A673 (cell line): ENCODE measurements around the gene PHACTR2. TPM values are rescaled to one million over a fixed set of nuclear protein-coding genes. Genes with fewer than 3 reads are reported as not detected.
"Not testable (repeated sequence)": the region's sequence is repeated elsewhere in the genome, so short reads cannot be mapped to it uniquely, and the experiment has no call there.

ENCODE experiments used
- BruUV-seq: library from RNA; stranded (reverse); fragments of 400-500 nt; replicated peaks from 2 replicates; lab custom pipeline; 2021; lab: Mats Ljungman, UMichigan
- CTCF ChIA-PET: fragments of 300-600 bp; sonication (Branson Sonifier 250); formaldehyde crosslinking; loops from one replicate; lab custom pipeline; 2022; ENCODE audit warnings: antibody characterized with exemption; lab: Charles Lee
- POLR2A ChIA-PET: fragments of 300-600 bp; sonication (Branson Sonifier 250); formaldehyde crosslinking; loops from one replicate; lab custom pipeline; 2022; ENCODE audit warnings: antibody characterized with exemption; ENCODE audit not compliant: low non-redundant PET; lab: Charles Lee
- DNase-seq: peaks from one replicate; pipeline ENCODE4 v3.0.0-alpha.2; 2015; ENCODE audit warnings: low spot score
- H3K27ac ChIP-seq: fragments of 200-600 bp; sonication (generic); 2 replicates; pipeline ENCODE4 v1.5.1; 2016; ENCODE audit warnings: mixed run types, low read depth, mild to moderate bottlenecking, mixed read lengths, antibody characterized with exemption, low read length; ENCODE audit not compliant: poor library complexity, severe bottlenecking
- H3K27me3 ChIP-seq: fragments of 200-600 bp; sonication (generic); replicated peaks from 2 replicates; pipeline ENCODE4 v1.6.1; 2017; ENCODE audit warnings: mixed run types, low read depth, mild to moderate bottlenecking, mixed read lengths, antibody characterized with exemption, low read length; ENCODE audit not compliant: insufficient read depth, poor library complexity
- H3K36me3 ChIP-seq: fragments of 200-600 bp; sonication (generic); 2 replicates; pipeline ENCODE4 v1.6.1; 2016; ENCODE audit warnings: mixed run types, mild to moderate bottlenecking, mixed read lengths, antibody characterized with exemption, low read length; ENCODE audit not compliant: insufficient read depth, poor library complexity, severe bottlenecking
- H3K4me1 ChIP-seq: fragments of 200-600 bp; sonication (generic); 2 replicates; pipeline ENCODE4 v1.6.1; 2017; ENCODE audit warnings: mixed run types, mild to moderate bottlenecking, mixed read lengths, antibody characterized with exemption, low read length; ENCODE audit not compliant: insufficient read depth, poor library complexity, severe bottlenecking
- H3K4me3 ChIP-seq: fragments of 200-600 bp; sonication (generic); 2 replicates; pipeline ENCODE4 v1.5.1; 2016; ENCODE audit warnings: low read depth, mixed run types, mild to moderate bottlenecking, mixed read lengths, low read length; ENCODE audit not compliant: poor library complexity, severe bottlenecking
- H3K9me3 ChIP-seq: fragments of 200-600 bp; sonication (generic); 2 replicates; pipeline ENCODE4 v1.6.1; 2016; ENCODE audit warnings: mixed run types, low read depth, mild to moderate bottlenecking, mixed read lengths, antibody characterized with exemption, low read length; ENCODE audit not compliant: poor library complexity, severe bottlenecking
- CTCF ChIP-seq: fragments of 300-800, 200-600 bp; sonication (generic); conservative IDR thresholded peaks from 2 replicates; pipeline ENCODE4 v1.5.1; 2017; ENCODE audit warnings: low read depth, mild to moderate bottlenecking, antibody characterized with exemption, low read length, moderate library complexity, mixed read lengths
- EZH2 ChIP-seq: fragments of 200-600 bp; sonication (generic); IDR thresholded peaks from 2 replicates; pipeline ENCODE4 v1.6.1; 2017; ENCODE audit warnings: borderline replicate concordance, low read depth, mild to moderate bottlenecking, mixed read lengths, antibody characterized with exemption, low read length; ENCODE audit not compliant: poor library complexity, severe bottlenecking
- intact Hi-C: fragments of 100-400 bp; cut with micrococcal nuclease; formaldehyde crosslinking; loops from one replicate; pipeline ENCODE4 v1.10.0; 2022; ENCODE audit not compliant: unreplicated experiment
- total RNA-seq: library from RNA; stranded (reverse); gene quantifications from 2 replicates; pipeline ENCODE4 v1.2.3, GENCODE V29; 2021

Gene PHACTR2
- total RNA-seq, 1 experiment from 2014 or later = 2.4 TPM

GRCh38 chr6:143733510-143733909 is 55.7 kb downstream of the PHACTR2 start:
- no peak for DNase-seq
- no TSS peak for BruUV-seq
- no peaks in the 10 kb centered on the region for H3K4me1 ChIP-seq
- CTCF ChIA-PET = no interaction called here
- no peak overlapping the region for H3K27ac ChIP-seq
- no peaks in the 10 kb centered on the region for H3K9me3 ChIP-seq
- POLR2A ChIA-PET = no interaction called here
- H3K36me3 ChIP-seq = no peaks in the 10 kb centered on the region
- H3K27me3 ChIP-seq = no peaks in the 10 kb centered on the region
- intact Hi-C loops = no loop called here
- TF ChIP-seq CTCF (no peak), EZH2 (no peak)
- no peak overlapping the region for H3K4me3 ChIP-seq

- Histone ChIP-seq H3K9me3 (no peaks in the 10 kb centered on the region), H3K4me1 (no peaks in the 10 kb centered on the region), H3K27me3 (no peaks in the 10 kb centered on the region), H3K36me3 (no peaks in the 10 kb centered on the region), H3K27ac (no peak overlapping the region), H3K4me3 (no peak overlapping the region)
- BruUV-seq = no TSS peak
- ChIA-PET CTCF (no interaction called here), POLR2A (no interaction called here)
- DNase-seq = no peak
- TF ChIP-seq CTCF = no peak
- TF ChIP-seq EZH2 = no peak
- intact Hi-C loops = no loop called here
Observed at GRCh38 chr6:143734641-143735063, 56.9 kb downstream of the PHACTR2 start.

- H3K36me3 ChIP-seq, BruUV-seq, POLR2A ChIA-PET, H3K27me3 ChIP-seq, H3K9me3 ChIP-seq, DNase-seq, H3K4me1 ChIP-seq, CTCF ChIA-PET, H3K4me3 ChIP-seq, H3K27ac ChIP-seq, intact Hi-C loops: not testable (repeated sequence)
Observed at GRCh38 chr6:143738072-143738690, 60.4 kb downstream of the PHACTR2 start.

DNA sequence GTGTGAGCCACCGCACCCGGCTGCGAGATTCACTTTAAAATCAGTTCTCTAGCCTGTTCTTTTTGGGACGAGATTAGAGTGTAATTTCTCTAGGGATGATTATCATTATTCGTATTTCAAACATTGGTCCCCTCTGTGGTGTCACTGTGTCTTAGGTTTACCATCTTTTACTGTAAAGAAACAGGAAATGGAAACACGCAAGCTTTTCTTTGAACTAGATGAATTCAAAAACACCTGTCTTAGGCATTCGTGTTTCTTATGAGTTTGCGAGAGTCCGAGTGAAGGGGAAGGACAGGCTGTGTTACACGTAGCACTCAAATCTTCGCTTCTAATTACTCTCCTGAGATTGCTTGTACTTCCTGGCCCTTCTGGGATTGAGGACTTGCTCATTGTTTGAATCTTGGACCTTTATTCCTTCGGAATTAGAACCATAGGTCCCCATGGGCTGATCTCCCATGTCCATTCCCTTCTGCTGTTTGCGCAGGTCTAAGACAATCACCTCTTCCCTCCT is 61.6 kb downstream of the PHACTR2 start:
- H3K9me3 ChIP-seq = no peaks in the 10 kb centered on the region
- BruUV-seq = no TSS peak
- no peak overlapping the region for H3K4me3 ChIP-seq
- H3K27ac ChIP-seq = no peak overlapping the region
- ChIA-PET POLR2A (no interaction called here), CTCF (no interaction called here)
- H3K36me3 ChIP-seq = no peaks in the 10 kb centered on the region
- TF ChIP-seq EZH2 = no peak
- no peak for DNase-seq
- intact Hi-C loops = no loop called here
- no peaks in the 10 kb centered on the region for H3K27me3 ChIP-seq
- H3K4me1 ChIP-seq = no peaks in the 10 kb centered on the region
